ENCODE measurements around the gene UHRF1.

The UHRF1 gene

GRCh38 chr19:4990306-4990705 is 81.0 kb downstream of the UHRF1 start:
- DNase-seq (ENCODE audit: low read depth), result no peak

GRCh38 chr19:4991538-4991937 is 82.2 kb downstream of the UHRF1 start:
- no peak for DNase-seq (ENCODE audit: low read depth)

- DNase-seq (ENCODE audit: low read depth), result no peak
Observed at GRCh38 chr19:4991996-4992698, 82.8 kb downstream of the UHRF1 start.

GRCh38 chr19:4993683-4994082 is 84.4 kb downstream of the UHRF1 start:
- no peak for DNase-seq (ENCODE audit: low read depth)

- DNase-seq (ENCODE audit: low read depth), result no peak
Observed at GRCh38 chr19:4996701-4997100, 87.4 kb downstream of the UHRF1 start.

GRCh38 chr19:4997297-4997696 is 88.0 kb downstream of the UHRF1 start:
- no peak for DNase-seq (ENCODE audit: low read depth)

GRCh38 chr19:5000120-5000611 is 90.9 kb downstream of the UHRF1 start:
- DNase-seq (ENCODE audit: low read depth), result no peak

GRCh38 chr19:5001615-5002014 is 92.3 kb downstream of the UHRF1 start:
- no peak for DNase-seq (ENCODE audit: low read depth)

- DNase-seq (ENCODE audit: low read depth), result no peak
Observed at GRCh38 chr19:5002143-5002542, 92.8 kb downstream of the UHRF1 start.

GRCh38 chr19:5003781-5004180 is 94.5 kb downstream of the UHRF1 start:
- no peak for DNase-seq (ENCODE audit: low read depth)

GRCh38 chr19:5005096-5005495 is 95.8 kb downstream of the UHRF1 start:
- no peak for DNase-seq (ENCODE audit: low read depth)

GRCh38 chr19:5006201-5006600 is 96.9 kb downstream of the UHRF1 start:
- DNase-seq (ENCODE audit: low read depth), result no peak

- no peak for DNase-seq (ENCODE audit: low read depth)
Observed at GRCh38 chr19:5006821-5007220, 97.5 kb downstream of the UHRF1 start.
